Body of pancreas (tissue), 4 donors: ENCODE measurements around the gene KCTD10.

Source experiments
- POLR2A ChIP-seq, 3 donors: fragments of 450-650 bp; IDR thresholded peaks; one replicate each; pipeline ENCODE4 v1.6.1; 2016; ENCODE audit warnings: antibody characterized with exemption in 3 of 3, mild to moderate bottlenecking in 2 of 3
- TF ChIP-seq, protein P1 (sequence below), 7 experiments: fragments of 450-650 bp in 4 of 7; fragments of 200-600 bp in 3 of 7; sonication (generic) in 3 of 7; IDR thresholded peaks; one replicate each; pipeline ENCODE4 v1.5.1; 2016 to 2019; ENCODE audit warnings: antibody characterized with exemption in 7 of 7

DNA sequence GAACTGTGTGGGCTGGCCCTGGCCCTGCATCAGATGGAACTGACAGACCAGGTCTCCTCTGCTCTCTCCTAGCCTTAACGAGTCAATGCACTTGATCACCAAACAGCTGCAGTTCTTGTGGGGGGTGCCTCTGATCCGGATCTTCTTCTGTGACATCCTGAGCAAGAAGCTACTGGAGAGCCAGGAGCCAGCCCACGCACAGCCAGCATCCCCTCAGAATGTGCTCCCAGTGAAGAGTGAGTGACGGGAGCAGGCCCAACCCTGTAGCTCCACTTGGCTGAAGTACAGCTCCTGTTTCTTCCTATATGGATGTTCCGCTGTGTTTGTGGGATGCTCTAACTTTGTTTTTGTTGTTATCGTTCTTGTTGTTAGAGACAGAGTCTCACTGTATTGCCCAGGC, 24.2 kb upstream of the KCTD10 start:
- TF ChIP-seq, protein P1, sequence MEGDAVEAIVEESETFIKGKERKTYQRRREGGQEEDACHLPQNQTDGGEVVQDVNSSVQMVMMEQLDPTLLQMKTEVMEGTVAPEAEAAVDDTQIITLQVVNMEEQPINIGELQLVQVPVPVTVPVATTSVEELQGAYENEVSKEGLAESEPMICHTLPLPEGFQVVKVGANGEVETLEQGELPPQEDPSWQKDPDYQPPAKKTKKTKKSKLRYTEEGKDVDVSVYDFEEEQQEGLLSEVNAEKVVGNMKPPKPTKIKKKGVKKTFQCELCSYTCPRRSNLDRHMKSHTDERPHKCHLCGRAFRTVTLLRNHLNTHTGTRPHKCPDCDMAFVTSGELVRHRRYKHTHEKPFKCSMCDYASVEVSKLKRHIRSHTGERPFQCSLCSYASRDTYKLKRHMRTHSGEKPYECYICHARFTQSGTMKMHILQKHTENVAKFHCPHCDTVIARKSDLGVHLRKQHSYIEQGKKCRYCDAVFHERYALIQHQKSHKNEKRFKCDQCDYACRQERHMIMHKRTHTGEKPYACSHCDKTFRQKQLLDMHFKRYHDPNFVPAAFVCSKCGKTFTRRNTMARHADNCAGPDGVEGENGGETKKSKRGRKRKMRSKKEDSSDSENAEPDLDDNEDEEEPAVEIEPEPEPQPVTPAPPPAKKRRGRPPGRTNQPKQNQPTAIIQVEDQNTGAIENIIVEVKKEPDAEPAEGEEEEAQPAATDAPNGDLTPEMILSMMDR (IDR thresholded peaks at IDR 0.05), result no peak
- TF ChIP-seq POLR2A (IDR thresholded peaks at IDR 0.05), result no peak
